HG02852 (cell line): ENCODE data around the gene FREM1.

ENCODE experiments used
- ATAC-seq: cut with Tn5 transposase; IDR thresholded peaks from one replicate; pipeline ENCODE4 v1.9.1; 2021; ENCODE audit warnings: mild to moderate bottlenecking, moderate library complexity; ENCODE audit not compliant: unreplicated experiment

Gene FREM1

GRCh38 chr9:14822666-14823065 is 87.6 kb downstream of the FREM1 start:
- ATAC-seq, result no peak

- no peak for ATAC-seq
These were observed 91.0 kb downstream of the FREM1 start for GRCh38 chr9:14819183-14819582.

GRCh38 chr9:14814249-14814628 is 96.0 kb downstream of the FREM1 start:
- ATAC-seq, result no peak

GRCh38 chr9:14813336-14814248 is 96.6 kb downstream of the FREM1 start:
- no peak for ATAC-seq

GRCh38 chr9:14812806-14813205 is 97.4 kb downstream of the FREM1 start:
- ATAC-seq, result no peak

GRCh38 chr9:14811844-14812243 is 98.4 kb downstream of the FREM1 start:
- ATAC-seq, result no peak

GRCh38 chr9:14806941-14807520 is 103.2 kb downstream of the FREM1 start:
- ATAC-seq, result no peak

- no peak for ATAC-seq
These were observed 111.2 kb downstream of the FREM1 start for GRCh38 chr9:14799030-14799429.

GRCh38 chr9:14797435-14797834 is 112.8 kb downstream of the FREM1 start:
- ATAC-seq, result no peak

- ATAC-seq, result no peak
These were observed 116.8 kb downstream of the FREM1 start for GRCh38 chr9:14793389-14793788.

- ATAC-seq, result no peak
These were observed 119.6 kb downstream of the FREM1 start for GRCh38 chr9:14790628-14791027.

GRCh38 chr9:14788846-14789245 is 121.4 kb downstream of the FREM1 start:
- ATAC-seq, result no peak

GRCh38 chr9:14783358-14783757 is 126.9 kb downstream of the FREM1 start:
- no peak for ATAC-seq

- no peak for ATAC-seq
These were observed 127.8 kb downstream of the FREM1 start for GRCh38 chr9:14782286-14783051.

GRCh38 chr9:14780693-14781092 is 129.5 kb downstream of the FREM1 start:
- no peak for ATAC-seq

- ATAC-seq, result no peak
These were observed 130.0 kb downstream of the FREM1 start for GRCh38 chr9:14780251-14780650.

- no peak for ATAC-seq
These were observed 130.6 kb downstream of the FREM1 start for GRCh38 chr9:14779566-14780022.

GRCh38 chr9:14778565-14778964 is 131.7 kb downstream of the FREM1 start:
- no peak for ATAC-seq

- ATAC-seq, result no peak
These were observed 134.3 kb downstream of the FREM1 start for GRCh38 chr9:14775917-14776316.

GRCh38 chr9:14770592-14770991 is 139.6 kb downstream of the FREM1 start:
- no peak for ATAC-seq

- ATAC-seq, result peak; percentile 52
These were observed 141.0 kb downstream of the FREM1 start for GRCh38 chr9:14769230-14769571.
